Smooth muscle cell of the brain vasculature (primary cell): ENCODE measurements around the gene TFRC.
"Not testable (repeated sequence)": the region's sequence is repeated elsewhere in the genome, so short reads cannot be mapped to it uniquely, and the experiment has no call there.

ENCODE experiments used
- DNase-seq: peaks from one replicate; pipeline ENCODE4 v3.0.0-alpha.2; 2012; ENCODE audit warnings: low read depth, low spot score

The TFRC gene

GRCh38 chr3:196048922-196049598 is 32.8 kb downstream of the TFRC start:
- DNase-seq = no peak

GRCh38 chr3:196047391-196048030 is 34.4 kb downstream of the TFRC start:
- no peak for DNase-seq

GRCh38 chr3:196044513-196044912 is 37.4 kb downstream of the TFRC start:
- no peak for DNase-seq

- no peak for DNase-seq
These were observed 39.2 kb downstream of the TFRC start for GRCh38 chr3:196042673-196043072.

GRCh38 chr3:196039359-196039758 is 42.5 kb downstream of the TFRC start:
- no peak for DNase-seq

- not testable (repeated sequence) for DNase-seq
These were observed 55.8 kb downstream of the TFRC start for GRCh38 chr3:196026059-196026458.

- no peak for DNase-seq
These were observed 56.9 kb downstream of the TFRC start for GRCh38 chr3:196024968-196025367.

GRCh38 chr3:196023947-196024346 is 57.9 kb downstream of the TFRC start:
- DNase-seq = no peak

- not testable (repeated sequence) for DNase-seq
These were observed 59.4 kb downstream of the TFRC start for GRCh38 chr3:196022499-196022878.

GRCh38 chr3:196020373-196020772 is 61.5 kb downstream of the TFRC start:
- no peak for DNase-seq

- not testable (repeated sequence) for DNase-seq
These were observed 62.3 kb downstream of the TFRC start for GRCh38 chr3:196019576-196019975.

- DNase-seq = not testable (repeated sequence)
These were observed 63.7 kb downstream of the TFRC start for GRCh38 chr3:196018159-196018558.

- DNase-seq = peak; percentile 15
These were observed 65.4 kb downstream of the TFRC start for GRCh38 chr3:196016485-196016884.

GRCh38 chr3:196016059-196016458 is 65.8 kb downstream of the TFRC start:
- no peak for DNase-seq

- DNase-seq = no peak
These were observed 68.1 kb downstream of the TFRC start for GRCh38 chr3:196013587-196014487.

- no peak for DNase-seq
These were observed 68.9 kb downstream of the TFRC start for GRCh38 chr3:196012941-196013476.

- DNase-seq = no peak
These were observed 69.4 kb downstream of the TFRC start for GRCh38 chr3:196012481-196012880.

- no peak for DNase-seq
These were observed 72.4 kb downstream of the TFRC start for GRCh38 chr3:196009456-196009855.

- no peak for DNase-seq
These were observed 73.0 kb downstream of the TFRC start for GRCh38 chr3:196008929-196009328.

GRCh38 chr3:196008387-196008786 is 73.5 kb downstream of the TFRC start:
- no peak for DNase-seq

GRCh38 chr3:196007744-196008335 is 74.0 kb downstream of the TFRC start:
- no peak for DNase-seq

GRCh38 chr3:196005338-196005737 is 76.6 kb downstream of the TFRC start:
- not testable (repeated sequence) for DNase-seq
